GM04504 (cell line): ENCODE data around the gene PLEKHA6.

ENCODE experiments used
- DNase-seq: peaks from one replicate; pipeline ENCODE4 v3.0.0-alpha.2; 2012; ENCODE audit warnings: low read depth

Gene PLEKHA6

DNA sequence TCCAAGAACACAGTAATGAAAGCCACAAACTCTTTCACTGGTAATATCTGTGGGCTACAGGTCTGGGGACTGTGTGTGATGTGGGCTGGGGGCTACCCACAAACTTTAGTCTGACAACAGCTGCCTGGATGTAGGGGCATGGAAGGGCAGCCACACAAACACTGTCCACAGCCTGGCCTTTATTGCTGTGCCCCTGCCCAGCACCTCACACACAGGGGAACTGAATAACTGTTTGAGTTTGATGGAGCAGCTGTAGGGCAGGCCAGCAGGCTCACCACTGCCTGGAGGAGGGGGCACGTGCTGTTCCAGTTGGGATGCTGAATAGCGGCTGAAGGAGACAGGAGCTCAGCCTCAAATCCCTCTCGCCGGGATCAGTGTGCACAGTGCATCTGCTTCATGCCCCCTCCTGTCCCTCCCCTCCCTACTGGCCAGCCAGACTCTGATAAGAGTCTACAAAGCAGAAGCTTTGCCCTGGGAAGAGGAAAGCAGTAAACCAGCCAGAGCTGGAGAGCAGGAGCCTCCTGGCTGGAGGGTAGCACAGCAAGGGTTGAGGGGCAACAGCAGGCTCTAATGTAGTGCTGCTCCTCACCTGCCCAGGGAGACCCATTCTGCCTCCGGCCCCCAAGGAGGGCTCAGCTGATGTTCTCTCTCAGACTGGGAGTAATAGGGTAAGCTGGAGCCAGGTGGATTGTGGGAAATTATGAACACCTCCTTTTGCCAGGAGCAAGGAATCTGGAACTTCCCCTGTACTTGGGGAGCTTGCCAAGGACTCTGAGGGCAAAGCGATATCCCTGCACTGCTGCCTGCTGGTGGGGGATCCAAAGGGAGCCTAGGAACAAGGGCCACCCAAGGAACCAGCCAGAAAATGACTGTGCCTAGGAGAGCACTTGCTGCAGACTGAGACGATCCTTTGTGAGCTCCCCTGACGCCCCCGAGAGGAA is 75.7 kb downstream of the PLEKHA6 start:
- DNase-seq, result no peak

DNA sequence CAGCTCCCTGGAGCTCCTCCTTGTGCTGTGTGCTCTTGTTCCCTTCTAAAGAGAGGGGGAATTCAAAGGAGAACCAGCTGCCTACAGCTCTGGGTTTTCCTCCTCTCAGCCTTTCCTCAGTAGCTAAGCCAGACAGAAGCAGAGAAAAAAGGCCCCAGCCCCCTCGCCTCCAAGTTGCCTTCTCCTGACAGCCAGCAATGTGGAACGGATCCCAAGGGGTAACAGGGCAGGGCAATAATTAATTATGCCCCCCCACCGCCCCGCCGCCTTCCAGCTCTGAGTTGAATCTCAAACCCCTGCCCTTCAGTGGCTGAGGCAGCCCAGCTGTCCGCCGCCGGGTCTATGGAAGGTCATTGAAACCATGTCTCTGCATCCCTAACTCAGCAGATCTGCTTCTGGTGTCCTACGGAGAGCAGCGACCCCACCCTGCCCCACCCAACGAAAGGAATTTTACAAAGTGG is 76.9 kb downstream of the PLEKHA6 start:
- no peak for DNase-seq

DNA sequence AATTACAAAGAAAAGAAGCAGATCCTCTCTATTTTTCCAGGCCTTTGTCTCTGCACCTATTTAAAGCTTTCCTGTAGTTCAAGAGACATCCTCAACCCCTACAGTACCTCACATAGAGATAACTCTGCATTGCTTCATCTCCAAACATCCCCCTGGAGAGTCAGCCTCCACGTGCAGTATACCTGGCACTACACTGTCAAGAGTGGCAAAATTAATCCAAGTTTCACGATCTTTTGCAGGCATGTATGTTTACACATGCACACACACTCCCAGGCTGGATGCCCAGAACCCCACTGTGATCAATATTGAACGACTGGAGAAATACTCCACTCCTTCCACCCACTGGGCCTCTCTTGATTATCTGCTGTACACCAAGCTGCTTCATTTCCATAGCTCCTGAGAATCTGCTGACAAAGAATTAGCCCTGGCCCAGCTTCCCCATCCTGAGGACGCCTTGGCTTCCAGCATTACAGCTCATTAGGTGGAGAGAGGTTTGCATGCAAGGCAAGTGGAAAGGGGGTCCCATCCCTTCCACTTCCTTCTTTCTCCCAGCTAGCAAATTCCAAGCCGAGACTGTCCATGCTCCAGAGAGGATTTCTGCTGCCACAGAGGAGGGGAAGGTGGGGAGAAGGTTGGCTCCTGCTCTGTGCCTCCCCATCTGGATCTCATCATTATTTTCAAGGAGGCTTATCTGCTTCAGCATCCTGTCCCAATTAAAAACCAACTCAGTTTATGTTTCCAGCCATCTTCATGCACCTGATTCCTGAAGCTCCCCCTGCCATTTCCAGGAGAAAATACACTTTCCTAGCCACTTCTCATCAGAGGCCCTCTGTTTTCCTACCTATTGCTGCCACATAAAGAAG is 79.4 kb downstream of the PLEKHA6 start:
- DNase-seq, result no peak

DNA sequence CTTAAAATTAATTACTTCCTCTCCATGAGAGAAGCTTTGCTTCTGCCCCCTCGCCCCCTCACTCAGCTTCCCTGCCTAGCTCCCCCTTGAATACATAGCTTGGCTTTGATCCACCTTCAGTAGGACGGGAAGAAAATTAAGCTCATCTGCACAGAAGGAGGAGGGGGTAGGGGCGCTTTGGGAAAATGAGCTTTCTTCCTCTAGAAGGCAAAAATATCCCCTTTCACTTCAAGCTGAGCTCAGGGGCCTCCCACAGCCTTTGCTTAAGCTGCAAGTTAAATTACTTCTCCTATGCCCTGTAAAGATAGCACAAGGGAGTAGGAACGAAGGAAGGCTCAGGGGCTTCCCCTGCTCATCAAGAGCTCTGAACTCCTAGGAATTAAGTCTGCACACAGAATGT is 80.8 kb downstream of the PLEKHA6 start:
- no peak for DNase-seq

DNA sequence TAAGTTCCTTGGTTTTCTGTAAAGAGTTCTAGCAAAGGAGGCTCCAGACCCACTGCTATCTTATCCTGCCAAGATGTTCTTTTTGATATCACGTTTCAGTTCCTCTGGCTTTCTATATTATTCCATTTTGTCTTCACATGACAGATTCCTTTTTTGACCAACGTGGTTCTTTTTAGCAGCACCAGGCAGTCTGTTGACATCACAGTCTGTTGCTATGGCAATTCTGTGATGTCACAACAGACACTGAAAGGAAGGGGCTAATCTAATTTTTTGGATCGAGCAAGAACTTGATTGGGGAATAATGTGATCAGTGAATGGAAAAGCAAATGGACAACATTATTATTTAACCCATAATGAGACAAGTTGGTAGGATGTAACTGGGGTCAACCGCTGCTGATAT is 81.5 kb downstream of the PLEKHA6 start:
- no peak for DNase-seq

DNA sequence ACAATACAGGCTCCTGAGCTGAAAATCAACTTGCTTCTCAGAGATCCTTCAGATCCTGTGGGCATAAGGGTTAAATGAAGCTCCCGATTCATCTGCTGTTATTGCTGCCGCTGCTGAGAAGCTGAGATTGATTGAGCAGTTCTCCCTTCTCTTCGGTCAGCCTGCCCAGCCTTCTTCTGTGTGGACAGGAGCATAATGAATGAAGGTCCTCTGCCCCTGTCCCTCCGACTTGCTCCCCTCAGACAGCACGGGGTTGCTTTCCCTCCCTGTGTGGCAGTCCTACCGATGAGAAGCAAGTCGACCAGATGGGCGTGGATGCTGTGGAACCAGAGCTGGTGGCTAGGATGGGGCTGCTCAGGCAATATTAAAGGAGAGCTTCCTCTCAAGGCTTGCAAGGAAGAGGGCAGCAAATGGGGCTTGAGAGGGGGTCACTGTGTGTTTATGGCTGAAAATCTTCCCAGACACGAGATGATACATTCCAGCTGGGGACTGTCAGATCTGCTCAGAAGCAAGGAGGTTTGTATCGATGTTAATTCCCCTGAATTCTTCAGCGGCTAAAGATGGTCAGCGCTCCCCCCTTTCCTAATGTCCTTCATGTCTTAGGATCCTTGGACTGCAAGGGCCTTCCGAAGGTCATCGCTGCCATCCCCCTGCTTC is 82.0 kb downstream of the PLEKHA6 start:
- DNase-seq, result no peak

DNA sequence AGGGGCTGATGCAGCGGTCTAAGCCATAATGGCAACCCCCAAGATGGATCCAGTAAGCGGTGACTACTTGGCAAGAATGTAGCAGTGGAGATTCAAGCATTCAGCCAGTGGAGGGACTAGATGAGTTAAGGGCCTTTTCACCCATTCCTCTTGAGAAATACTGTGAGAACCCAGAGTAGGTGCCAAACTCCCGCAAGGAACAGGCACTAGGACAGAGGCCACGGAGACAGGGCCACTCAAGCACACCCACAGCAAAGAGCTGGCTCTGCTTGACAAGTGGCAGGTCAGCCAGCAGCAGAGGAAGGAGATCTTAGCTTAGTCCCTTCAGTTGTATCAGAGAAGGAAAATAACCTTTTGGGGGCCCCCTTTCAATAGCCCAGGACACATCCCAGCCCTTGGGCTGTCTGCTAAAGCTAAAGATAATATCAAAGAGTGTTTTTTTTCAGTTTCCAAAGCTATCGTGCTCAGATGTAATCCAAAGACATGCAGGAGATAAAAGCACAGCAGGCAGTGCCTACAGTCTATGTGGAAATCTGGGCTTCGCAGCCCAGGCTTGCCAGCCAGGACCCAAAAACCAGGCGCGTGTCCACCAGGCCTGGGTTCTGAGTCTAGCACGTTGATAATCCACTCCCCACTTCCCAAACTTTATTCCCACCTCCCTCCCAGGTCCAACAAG is 83.9 kb downstream of the PLEKHA6 start:
- DNase-seq, result no peak

DNA sequence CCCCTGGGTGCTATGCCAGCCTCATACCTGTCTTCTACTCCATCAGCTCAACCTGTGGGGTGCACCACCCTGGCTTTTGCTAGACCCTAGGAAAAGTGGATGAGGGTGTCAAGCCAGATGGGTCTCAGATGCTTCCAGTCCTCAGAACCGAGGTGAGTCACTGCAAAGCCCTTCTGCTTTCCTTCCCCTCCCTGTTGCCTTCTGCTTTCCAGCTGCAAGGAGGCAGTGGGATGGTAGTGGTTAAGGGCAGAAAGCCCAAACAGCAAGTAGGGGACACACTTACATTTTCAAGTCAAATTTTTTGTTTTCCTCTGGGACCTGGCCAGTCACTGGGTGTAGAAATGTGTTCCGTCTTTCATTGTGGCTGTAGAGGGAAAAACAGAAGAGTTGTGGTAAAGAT is 85.3 kb downstream of the PLEKHA6 start:
- DNase-seq, result peak; percentile 32

DNA sequence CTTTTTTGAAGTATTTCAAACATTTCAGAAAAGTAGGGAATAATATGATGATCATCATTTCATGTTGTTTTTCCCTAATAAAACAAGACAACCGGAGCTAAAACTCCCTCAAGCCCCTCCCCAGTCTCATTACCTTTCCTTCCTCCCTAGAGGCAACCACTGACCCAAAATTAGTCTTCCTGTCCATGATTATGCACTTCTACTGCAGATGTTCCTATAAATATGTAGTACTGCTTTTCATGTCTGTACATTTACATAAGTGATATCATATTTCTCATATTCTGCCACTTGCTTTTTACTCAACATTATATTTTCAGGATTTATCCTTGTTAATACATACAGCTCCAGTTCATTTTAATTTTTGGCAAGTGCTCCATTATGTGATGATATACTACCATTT is 87.2 kb downstream of the PLEKHA6 start:
- no peak for DNase-seq

DNA sequence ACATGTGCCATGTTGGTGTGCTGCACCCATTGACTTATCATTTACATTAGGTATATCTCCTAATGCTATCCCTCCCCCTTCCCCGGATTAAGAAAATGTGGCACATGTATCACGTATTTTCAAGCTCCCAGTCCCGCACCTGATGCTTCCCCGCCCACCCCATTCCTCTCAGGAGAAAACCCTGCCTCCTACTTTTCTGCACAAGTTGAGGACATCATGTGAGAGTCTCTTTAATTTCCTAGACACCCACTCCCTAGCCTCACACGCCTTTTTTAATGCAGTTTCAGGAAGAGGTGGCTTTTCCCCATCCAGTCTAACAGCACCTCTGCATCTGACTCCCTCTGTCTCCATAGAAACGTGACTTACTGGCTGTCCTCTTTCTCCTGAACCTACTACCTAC is 87.8 kb downstream of the PLEKHA6 start:
- DNase-seq, result no peak

DNA sequence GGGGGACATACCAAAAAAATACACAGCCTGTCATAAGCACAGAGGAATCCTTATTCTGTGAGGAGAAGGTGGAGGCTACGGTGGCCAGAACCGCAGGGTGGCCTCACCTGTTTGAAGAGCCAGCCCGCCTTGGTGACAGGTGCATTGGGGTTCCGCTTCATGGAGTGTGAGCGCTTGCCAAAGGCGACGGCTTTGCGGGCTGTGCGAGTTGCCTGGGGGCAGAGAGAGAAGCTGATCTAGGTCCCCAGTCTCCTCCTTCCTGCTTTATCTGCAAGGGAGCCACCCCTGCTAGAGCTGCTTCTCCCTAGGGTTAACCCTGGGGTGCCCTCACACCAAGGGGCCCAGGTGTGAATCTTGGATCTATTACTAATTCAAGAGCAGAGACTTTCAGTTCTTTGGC is 91.6 kb downstream of the PLEKHA6 start:
- no peak for DNase-seq

DNA sequence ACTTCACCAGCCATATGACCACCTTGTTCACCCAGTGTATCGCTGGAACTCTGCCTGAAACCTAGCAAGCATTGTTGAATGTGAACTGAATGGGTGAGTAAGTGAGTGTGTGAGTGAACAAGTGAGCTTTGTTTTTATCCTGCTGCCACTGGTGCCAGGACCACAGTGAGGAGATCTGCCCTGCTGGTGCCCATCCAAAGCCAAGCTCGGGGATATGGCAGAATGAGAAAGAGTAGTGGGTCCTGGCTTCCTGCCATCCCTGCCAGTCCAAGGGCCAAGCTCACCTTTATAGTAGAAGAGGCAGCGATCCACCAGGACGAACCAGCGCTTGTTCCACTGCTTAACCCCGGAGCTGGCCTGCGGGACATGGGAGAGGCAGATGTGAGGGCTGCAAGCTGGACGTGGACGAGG is 92.5 kb downstream of the PLEKHA6 start:
- no peak for DNase-seq

DNA sequence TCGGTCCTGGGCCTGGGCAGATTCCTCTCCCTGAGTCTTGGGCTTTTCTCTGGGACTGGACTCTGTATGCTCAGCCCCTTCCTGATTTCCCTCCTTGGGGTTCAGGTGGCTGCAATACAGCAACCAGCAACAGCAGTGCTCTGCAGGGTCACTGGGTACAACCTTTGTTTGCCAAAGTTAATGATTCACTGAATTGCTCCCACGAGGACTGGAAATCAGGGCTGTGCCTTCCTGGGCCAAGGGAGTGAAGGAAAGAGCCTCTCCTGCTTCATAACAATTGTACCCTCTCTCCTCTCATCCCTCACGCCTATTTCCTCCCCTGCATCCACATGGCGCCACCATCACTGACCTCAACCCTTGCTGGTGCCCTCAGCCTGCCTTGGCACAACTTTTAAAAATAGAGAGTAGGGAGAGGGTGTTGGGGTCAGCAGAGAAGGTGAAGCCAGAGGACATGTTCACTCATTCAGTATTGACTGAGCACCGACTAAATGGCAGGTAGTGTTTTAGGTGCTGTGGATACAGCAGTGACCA is 93.2 kb downstream of the PLEKHA6 start:
- DNase-seq, result no peak

DNA sequence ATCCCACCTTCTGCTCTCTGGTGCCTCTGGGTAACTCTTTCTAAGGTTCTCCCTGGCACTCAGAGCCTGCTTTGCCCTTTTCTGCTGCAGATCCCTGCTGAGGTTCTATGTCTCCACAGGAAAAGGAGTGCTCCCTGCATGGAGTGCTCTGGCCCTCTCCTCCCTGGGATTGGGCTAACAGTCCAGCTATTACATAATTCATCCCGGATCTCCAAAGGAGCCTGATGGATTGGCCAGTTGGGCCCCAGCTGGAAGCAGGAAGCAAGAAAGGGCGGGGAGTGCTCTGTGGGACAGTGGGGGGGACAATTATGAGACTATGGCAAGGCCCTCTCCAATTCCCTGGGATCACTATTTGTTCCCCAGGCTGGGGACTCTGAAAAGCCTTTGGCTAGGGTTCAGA is 94.1 kb downstream of the PLEKHA6 start:
- no peak for DNase-seq

DNA sequence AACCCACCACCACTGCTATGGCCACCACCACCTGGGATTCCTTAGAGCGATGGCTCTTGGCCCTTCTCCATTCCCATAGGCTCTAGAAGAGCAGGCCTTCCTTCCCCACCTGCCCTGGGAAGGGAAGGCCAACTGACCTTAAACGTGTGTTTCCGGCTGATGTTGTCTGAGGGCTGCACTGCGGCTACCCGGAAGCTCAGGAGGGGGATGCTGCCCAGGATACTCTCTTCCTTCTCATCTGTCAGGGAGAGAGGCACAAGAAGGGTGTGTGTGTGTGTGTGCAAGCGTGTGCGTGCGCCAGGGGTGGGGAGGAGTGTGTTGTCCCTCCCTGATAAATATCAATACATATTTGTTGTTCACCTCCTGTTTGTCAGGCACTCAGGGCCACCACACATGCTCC is 94.9 kb downstream of the PLEKHA6 start:
- DNase-seq, result no peak

DNA sequence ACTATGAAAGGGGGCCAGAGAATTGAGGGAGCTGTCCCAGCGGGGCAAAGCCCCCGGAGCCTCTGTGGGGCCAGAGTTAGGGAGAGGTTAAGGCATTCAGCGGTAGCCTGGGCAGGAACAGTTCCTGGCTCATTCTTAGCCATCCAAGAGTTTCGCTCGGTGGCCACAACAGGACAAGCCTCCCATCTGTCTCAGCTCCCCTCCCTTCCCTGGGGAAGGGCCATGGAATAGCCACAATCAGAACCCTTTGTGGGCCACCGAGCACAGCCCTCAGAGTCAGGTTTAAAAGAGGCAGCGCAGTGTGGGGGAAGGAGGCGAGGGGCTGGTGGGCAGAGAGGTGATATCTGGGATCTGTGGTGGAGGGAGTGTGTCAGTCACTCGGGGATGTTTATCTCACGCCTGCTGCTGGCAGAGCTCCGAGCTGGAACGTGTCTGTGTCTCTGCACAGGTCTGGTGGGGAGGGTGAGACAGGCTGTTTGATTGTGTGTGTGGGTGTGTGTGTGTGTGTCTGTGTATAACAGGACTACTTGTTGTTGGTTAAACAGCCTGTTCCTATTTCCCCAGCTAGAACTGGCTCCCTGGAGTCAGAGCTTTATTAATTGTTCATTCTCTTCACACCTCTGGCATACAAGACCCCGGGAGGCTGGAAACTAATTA is 96.3 kb downstream of the PLEKHA6 start:
- no peak for DNase-seq

DNA sequence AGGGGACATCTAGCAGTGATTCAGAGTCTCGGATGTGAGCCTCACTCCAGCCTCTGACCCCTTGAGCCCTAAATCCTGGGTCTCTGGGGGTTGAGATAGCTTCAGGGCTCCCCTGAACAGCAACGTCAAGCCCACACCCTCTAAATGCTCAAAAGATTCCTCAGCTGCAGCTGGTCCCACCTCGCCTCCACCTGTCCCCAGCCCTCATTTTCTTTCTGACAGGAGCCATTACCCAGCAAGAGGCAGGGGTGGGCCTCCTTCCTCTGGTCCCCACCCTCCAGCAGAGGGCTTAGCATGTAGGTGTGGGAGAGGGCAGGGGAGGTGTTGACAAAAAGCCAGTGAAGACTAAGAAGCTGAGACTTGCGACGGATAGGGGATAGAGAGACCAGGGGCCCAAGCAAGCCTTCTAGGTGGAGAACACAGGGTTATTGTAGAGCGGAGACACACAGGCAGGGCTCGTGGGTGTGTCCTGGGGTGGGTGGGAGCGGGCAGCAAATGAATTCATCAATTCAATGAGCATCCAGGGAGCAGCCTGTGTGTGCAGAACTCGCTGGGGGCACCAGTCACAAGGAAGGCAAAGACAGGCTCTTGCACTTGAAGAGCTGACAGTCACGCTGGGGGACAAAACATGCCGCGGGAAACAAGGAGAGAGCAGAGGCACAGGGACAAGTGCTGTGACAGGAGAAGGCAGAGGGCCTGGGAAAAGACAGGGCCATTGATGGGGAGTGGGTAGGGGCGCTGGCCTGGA is 97.0 kb downstream of the PLEKHA6 start:
- DNase-seq, result no peak

DNA sequence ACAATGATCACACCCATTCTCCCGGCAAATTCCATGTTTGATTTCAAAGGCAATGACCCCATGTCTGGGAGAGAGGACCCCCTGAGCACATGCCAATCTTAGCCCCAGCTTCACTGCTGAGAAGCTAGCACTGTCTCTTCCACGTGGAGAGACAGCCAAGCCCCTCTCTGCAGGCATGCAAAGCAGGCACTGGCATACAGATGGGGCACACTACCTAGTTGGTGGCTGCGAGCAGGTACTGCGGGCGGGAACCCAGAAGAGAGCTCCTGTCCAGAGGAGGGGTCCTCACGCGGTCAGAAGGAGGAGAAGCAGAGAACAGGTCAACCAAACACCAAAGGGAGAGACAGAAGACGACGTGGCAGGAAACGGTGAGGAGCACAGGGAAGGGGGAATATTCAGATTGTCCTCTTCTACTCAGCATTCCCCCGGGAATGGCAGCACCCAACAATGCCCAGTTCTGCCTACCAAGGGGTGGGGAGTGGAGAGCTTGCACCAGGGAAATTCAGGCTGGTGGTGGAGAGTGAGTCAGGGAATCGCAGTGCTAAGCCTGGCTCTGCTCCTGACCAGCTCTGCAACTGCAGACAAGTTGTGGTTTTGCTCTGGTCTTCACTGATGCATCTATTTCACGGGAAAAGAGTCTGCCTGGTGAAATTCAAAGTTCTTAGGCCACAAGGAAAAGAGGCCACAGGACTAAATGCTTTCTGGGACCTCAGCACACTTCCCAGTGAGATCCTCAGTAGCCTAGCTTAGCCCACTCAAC is 97.8 kb downstream of the PLEKHA6 start:
- DNase-seq, result no peak

DNA sequence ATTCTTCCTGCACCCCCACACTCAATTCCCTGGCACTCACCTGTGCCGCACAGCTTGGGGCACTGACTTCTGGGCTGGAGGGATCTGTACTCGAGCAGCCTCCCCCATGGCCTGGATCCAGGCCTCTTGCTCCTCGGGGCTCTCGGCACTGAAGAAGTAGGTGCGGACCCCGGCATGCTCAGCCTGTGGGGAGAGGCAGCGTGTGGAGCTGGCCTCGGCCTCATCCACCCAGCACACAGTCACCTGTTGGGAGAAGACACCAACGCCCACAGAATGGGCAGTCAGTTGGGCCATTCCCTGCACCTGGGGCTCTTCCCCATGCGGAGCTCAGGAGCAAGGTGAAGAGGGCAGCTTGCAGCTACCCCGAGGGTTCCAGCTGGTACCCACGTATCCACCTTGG is 98.5 kb downstream of the PLEKHA6 start:
- no peak for DNase-seq
